ENCODE results near the gene TTC28. TPM values are rescaled to one million over a fixed set of nuclear protein-coding genes. Genes with fewer than 3 reads are reported as not detected.

TTC28 gene
- total RNA-seq, 1 donor from 2014 or later = 23.2 TPM

- DNase-seq (ENCODE audit: low read depth) (no peak), FAIRE-seq (no peak)
- Histone ChIP-seq H3K9me3 (ENCODE audit: insufficient read depth, low read depth, low read length) (no peaks in the 10 kb centered on the region), H4K20me1 (ENCODE audit: insufficient read depth, low read length) (no peaks in the 10 kb centered on the region), H3K4me3 (ENCODE audit: insufficient read depth, low read depth, low read length) (no peak overlapping the region), H3K4me1 (ENCODE audit: insufficient read depth, low read length) (no peaks in the 10 kb centered on the region), H3K36me3 (ENCODE audit: insufficient read depth, low read length) (no peaks in the 10 kb centered on the region), H3K79me2 (ENCODE audit: insufficient read depth, low read length) (no peaks in the 10 kb centered on the region), H3K27ac (ENCODE audit: low read depth, low read length) (no peak overlapping the region), H3K9ac (ENCODE audit: low read length) (no peak overlapping the region), H2AFZ (ENCODE audit: low read depth, low read length) (no peak overlapping the region), H3K27me3 (ENCODE audit: insufficient read depth, low read length) (no peaks in the 10 kb centered on the region), H3K4me2 (ENCODE audit: low read length) (no peak overlapping the region)
- Mint-ChIP-seq H3K27me3 (ENCODE audit: low read depth, unreplicated experiment) (peaks cover 2% of the 10 kb centered on the region), H3K27ac (ENCODE audit: unreplicated experiment) (no peak overlapping the region), H3K9me3 (ENCODE audit: unreplicated experiment) (peaks cover 5% of the 10 kb centered on the region), H3K4me3 (ENCODE audit: unreplicated experiment) (no peak overlapping the region), H3K4me1 (ENCODE audit: low read depth, unreplicated experiment) (no peaks in the 10 kb centered on the region), H3K36me3 (ENCODE audit: low read depth, unreplicated experiment) (peaks cover 3% of the 10 kb centered on the region)
- TF ChIP-seq EZH2 (IDR thresholded peaks at IDR 0.05; ENCODE audit: insufficient read depth, low read length) (no peak), CTCF (IDR thresholded peaks at IDR 0.05; ENCODE audit: insufficient read depth, low read depth, low read length) (no peak)
Observed at GRCh38 chr22:28043266-28043665, 636.4 kb downstream of the TTC28 start.

DNA sequence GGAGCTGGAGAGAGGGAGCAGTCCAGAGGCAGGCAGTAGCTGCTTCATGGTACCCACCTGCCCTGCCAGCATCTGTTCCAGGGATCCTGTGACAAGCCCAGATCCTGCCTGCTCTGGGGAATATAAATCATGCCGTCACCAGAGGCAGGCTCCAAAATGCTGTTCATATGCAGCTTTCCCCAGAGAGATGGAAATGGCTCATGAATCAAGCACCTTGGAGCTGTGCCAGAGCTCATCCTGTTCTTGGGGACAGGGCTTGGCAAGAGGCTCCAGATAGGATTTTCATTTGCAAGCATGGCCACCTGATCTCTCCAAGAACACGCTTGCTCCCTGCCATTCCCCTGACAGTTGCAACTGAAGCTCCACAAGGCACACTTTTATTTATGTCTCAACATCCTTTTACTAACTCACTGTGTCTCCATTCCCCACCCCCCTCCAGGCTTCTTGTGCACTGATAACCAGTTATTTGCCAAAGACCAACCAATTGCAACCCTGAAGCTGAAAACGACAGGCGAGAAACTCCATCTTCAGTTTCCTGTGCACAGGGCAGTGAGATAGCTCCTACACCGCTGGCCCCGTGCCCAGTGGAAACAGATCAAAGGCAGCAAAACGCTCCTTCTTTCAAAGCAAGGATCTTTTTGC is 644.8 kb downstream of the TTC28 start:
- Mint-ChIP-seq H3K36me3 (ENCODE audit: low read depth, unreplicated experiment) (peaks cover 3% of the 10 kb centered on the region), H3K9me3 (ENCODE audit: unreplicated experiment) (peaks cover 4% of the 10 kb centered on the region), H3K27ac (ENCODE audit: unreplicated experiment) (no peak overlapping the region), H3K4me1 (ENCODE audit: low read depth, unreplicated experiment) (peaks cover 3% of the 10 kb centered on the region), H3K4me3 (ENCODE audit: unreplicated experiment) (no peak overlapping the region), H3K27me3 (ENCODE audit: low read depth, unreplicated experiment) (no peaks in the 10 kb centered on the region)
- no peak for TF ChIP-seq CTCF (IDR thresholded peaks at IDR 0.05; ENCODE audit: insufficient read depth, low read depth, low read length)
- no peak for TF ChIP-seq EZH2 (IDR thresholded peaks at IDR 0.05; ENCODE audit: insufficient read depth, low read length)
- H3K9ac ChIP-seq (ENCODE audit: low read length) = no peak overlapping the region
- no peaks in the 10 kb centered on the region for H3K27me3 ChIP-seq (ENCODE audit: insufficient read depth, low read length)
- no peaks in the 10 kb centered on the region for H3K79me2 ChIP-seq (ENCODE audit: insufficient read depth, low read length)
- no peaks in the 10 kb centered on the region for H3K9me3 ChIP-seq (ENCODE audit: insufficient read depth, low read depth, low read length)
- peaks cover 11% of the 10 kb centered on the region for H4K20me1 ChIP-seq (ENCODE audit: insufficient read depth, low read length)
- no peak overlapping the region for H3K4me3 ChIP-seq (ENCODE audit: insufficient read depth, low read depth, low read length)
- DNase-seq (ENCODE audit: low read depth) = peak; percentile 40
- peak overlapping the region; percentile 35 for H3K4me2 ChIP-seq (ENCODE audit: low read length)
- no peak overlapping the region for H3K27ac ChIP-seq (ENCODE audit: low read depth, low read length)
- no peak overlapping the region for H2AFZ ChIP-seq (ENCODE audit: low read depth, low read length)
- no peak for FAIRE-seq
- peaks cover 11% of the 10 kb centered on the region for H3K4me1 ChIP-seq (ENCODE audit: insufficient read depth, low read length)
- no peaks in the 10 kb centered on the region for H3K36me3 ChIP-seq (ENCODE audit: insufficient read depth, low read length)

DNA sequence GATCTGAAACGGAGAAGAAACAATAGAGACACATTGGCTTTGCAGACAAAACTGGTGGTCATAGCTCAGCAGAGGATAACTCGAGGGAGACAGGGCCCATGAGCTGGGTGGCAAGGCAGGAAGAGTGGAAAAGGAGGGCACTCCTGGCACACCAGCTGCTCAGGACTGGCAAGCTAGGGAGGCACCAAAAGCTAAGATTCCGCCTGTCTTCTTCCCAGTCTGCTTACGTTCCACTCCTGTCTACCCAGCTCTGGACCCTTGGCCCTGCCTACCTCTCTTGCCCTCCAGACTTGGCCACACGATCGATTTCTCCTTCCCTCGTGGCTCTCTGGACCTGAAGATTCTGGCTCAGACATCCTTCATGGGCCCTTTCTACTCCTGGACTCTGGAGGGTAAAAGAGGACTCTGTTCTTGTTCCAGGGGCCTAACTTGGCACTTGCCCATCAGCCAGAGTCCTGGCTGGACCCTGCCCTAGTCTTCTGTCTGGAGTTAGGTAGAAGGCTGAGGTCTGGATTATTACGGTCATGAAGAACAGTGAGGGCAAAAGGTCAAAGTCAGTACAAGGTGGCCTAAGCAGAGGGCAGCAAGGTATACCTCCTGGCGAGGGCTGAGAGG is 645.4 kb downstream of the TTC28 start:
- Mint-ChIP-seq H3K9me3 (ENCODE audit: unreplicated experiment) (peaks cover 4% of the 10 kb centered on the region), H3K36me3 (ENCODE audit: low read depth, unreplicated experiment) (peaks cover 3% of the 10 kb centered on the region), H3K4me1 (ENCODE audit: low read depth, unreplicated experiment) (peaks cover 3% of the 10 kb centered on the region), H3K4me3 (ENCODE audit: unreplicated experiment) (no peak overlapping the region), H3K27me3 (ENCODE audit: low read depth, unreplicated experiment) (no peaks in the 10 kb centered on the region), H3K27ac (ENCODE audit: unreplicated experiment) (no peak overlapping the region)
- H3K79me2 ChIP-seq (ENCODE audit: insufficient read depth, low read length) = no peaks in the 10 kb centered on the region
- no peak for DNase-seq (ENCODE audit: low read depth)
- no peaks in the 10 kb centered on the region for H3K36me3 ChIP-seq (ENCODE audit: insufficient read depth, low read length)
- H3K4me3 ChIP-seq (ENCODE audit: insufficient read depth, low read depth, low read length) = no peak overlapping the region
- FAIRE-seq = no peak
- H4K20me1 ChIP-seq (ENCODE audit: insufficient read depth, low read length) = peaks cover 11% of the 10 kb centered on the region
- peaks cover 14% of the 10 kb centered on the region for H3K4me1 ChIP-seq (ENCODE audit: insufficient read depth, low read length)
- H3K27ac ChIP-seq (ENCODE audit: low read depth, low read length) = no peak overlapping the region
- no peaks in the 10 kb centered on the region for H3K27me3 ChIP-seq (ENCODE audit: insufficient read depth, low read length)
- no peak overlapping the region for H2AFZ ChIP-seq (ENCODE audit: low read depth, low read length)
- no peak overlapping the region for H3K9ac ChIP-seq (ENCODE audit: low read length)
- H3K4me2 ChIP-seq (ENCODE audit: low read length) = peak overlapping the region; percentile 35
- no peaks in the 10 kb centered on the region for H3K9me3 ChIP-seq (ENCODE audit: insufficient read depth, low read depth, low read length)
- TF ChIP-seq EZH2 (IDR thresholded peaks at IDR 0.05; ENCODE audit: insufficient read depth, low read length) = no peak
- TF ChIP-seq CTCF (IDR thresholded peaks at IDR 0.05; ENCODE audit: insufficient read depth, low read depth, low read length) = no peak
